ENCODE results near the gene ABHD17C. TPM values are rescaled to one million over a fixed set of nuclear protein-coding genes. Genes with fewer than 3 reads are reported as not detected.

ABHD17C gene
- total and polyA plus RNA-seq, 2 donors (not counting 3 experiments of a cell fraction or from before 2014, with no cell fraction given): 5.9 to 10.9 TPM

- no peak overlapping the region for H2AFZ ChIP-seq (ENCODE audit: low read depth, low read length)
- no peaks in the 10 kb centered on the region for H3K79me2 ChIP-seq (ENCODE audit: control insufficient read depth, insufficient read depth, low read length)
- H3K27me3 ChIP-seq (ENCODE audit: control insufficient read depth in 2 of 2, insufficient read depth in 2 of 2, low read length in 2 of 2): peaks cover 17 to 21% of the 10 kb centered on the region in 2 experiments
- H3K27ac ChIP-seq (ENCODE audit: insufficient read depth, low read depth, low read length): no peak overlapping the region
- no peaks in the 10 kb centered on the region for H3K36me3 ChIP-seq (ENCODE audit: control insufficient read depth in 2 of 2, extremely low read depth in 1 of 2, insufficient read depth in 2 of 2, low read length in 2 of 2)
- POLR2A ChIA-PET: no interaction called here
- H3K9ac ChIP-seq (replicated peaks; ENCODE audit: extremely low read depth, insufficient read depth, low read length): no peak overlapping the region
- peak overlapping the region; percentile 49 for H3K4me2 ChIP-seq (ENCODE audit: insufficient read depth, low read length)
- TF ChIP-seq EZH2 (IDR thresholded peaks at IDR 0.05; ENCODE audit: borderline replicate concordance, low read depth, low read length, severe bottlenecking): peak; percentile 81
- TF ChIP-seq FOS (IDR thresholded peaks at IDR 0.05; ENCODE audit: borderline replicate concordance, insufficient read depth, low read length): no peak
- BruUV-seq (replicated peaks): no TSS peak
- H3K4me3 ChIP-seq (replicated peaks in 1 of 3; ENCODE audit: insufficient read depth in 1 of 3, low read depth in 1 of 3, low read length in 3 of 3): peak overlapping the region in 1 of 3 experiments; percentile 22
- DNase-seq (ENCODE audit: low read depth, low spot score): peak; percentile 19
- peaks cover 18% of the 10 kb centered on the region for H3K4me1 ChIP-seq (ENCODE audit: control insufficient read depth, extremely low read depth, insufficient read depth, low read length)
- CTCF ChIA-PET: interaction anchor here (0.7 to 7.5 kb wide), 34 partner anchors 14 to 1399 kb away, joined by 3 to 828 read pairs (median 4); partner anchors contain the start of genes ABHD17C and STARD5
- intact Hi-C loops (cut with micrococcal nuclease) (loop anchor here (1.0 to 5.0 kb wide), 5 partner anchors 120 to 486 kb away; no protein-coding TSS in a partner anchor), dilution Hi-C loops (cut with MboI; ENCODE audit: extremely low pct_ligation_motif_present, low sequenced_read_pairs) (no loop called here)
- no peaks in the 10 kb centered on the region for H3K9me3 ChIP-seq (replicated peaks; ENCODE audit: control insufficient read depth, insufficient read depth, low read length)
- H4K20me1 ChIP-seq (replicated peaks; ENCODE audit: control insufficient read depth, extremely low read depth, insufficient read depth, low read length): no peaks in the 10 kb centered on the region
- H3K9me1 ChIP-seq (replicated peaks; ENCODE audit: control insufficient read depth, extremely low read depth, insufficient read depth, low read length): no peaks in the 10 kb centered on the region
- no peak for FAIRE-seq
These were observed 84.7 kb downstream of the ABHD17C start for GRCh38 chr15:80779658-80780415.

GRCh38 chr15:80780416-80781221 is 85.5 kb downstream of the ABHD17C start:
- H3K27me3 ChIP-seq (ENCODE audit: control insufficient read depth in 2 of 2, insufficient read depth in 2 of 2, low read length in 2 of 2): peaks cover 17 to 22% of the 10 kb centered on the region in 2 experiments
- ChIA-PET POLR2A (no interaction called here), CTCF (interaction anchor here (1.0 to 7.5 kb wide), 11 partner anchors 79 to 486 kb away, joined by 3 to 828 read pairs (median 18); partner anchors contain the start of gene ABHD17C)
- no peak overlapping the region for H3K27ac ChIP-seq (ENCODE audit: insufficient read depth, low read depth, low read length)
- DNase-seq (ENCODE audit: low read depth, low spot score): peak; percentile 42
- TF ChIP-seq POLR2A (IDR thresholded peaks at IDR 0.05; ENCODE audit: low read depth, low read length) (no peak), MAX (IDR thresholded peaks at IDR 0.05; ENCODE audit: insufficient read depth, insufficient read length) (no peak), GATA2 (IDR thresholded peaks at IDR 0.05; ENCODE audit: insufficient read depth, insufficient read length, low read depth, low read length) (no peak), CTCF (IDR thresholded peaks at IDR 0.05; ENCODE audit: extremely low read depth in 1 of 2, insufficient read depth in 1 of 2, low read depth in 1 of 2, low read length in 2 of 2) (no peak), EZH2 (IDR thresholded peaks at IDR 0.05; ENCODE audit: borderline replicate concordance, low read depth, low read length, severe bottlenecking) (no peak), FOS (IDR thresholded peaks at IDR 0.05; ENCODE audit: borderline replicate concordance, insufficient read depth, low read length) (no peak), JUN (IDR thresholded peaks at IDR 0.05; ENCODE audit: borderline replicate concordance, insufficient read depth, insufficient read length, low read depth) (no peak), MYC (IDR thresholded peaks at IDR 0.05; ENCODE audit: low read depth, low read length) (no peak), POLR2AphosphoS5 (IDR thresholded peaks at IDR 0.05; ENCODE audit: insufficient read depth, low read depth, low read length) (no peak)
- intact Hi-C loops (cut with micrococcal nuclease): loop anchor here (1.0 kb wide), 1 partner anchor 486 kb away; no protein-coding TSS in a partner anchor
- no TSS peak for BruUV-seq (replicated peaks)
- no peak overlapping the region for H3K4me3 ChIP-seq (replicated peaks in 1 of 3; ENCODE audit: insufficient read depth in 1 of 3, low read depth in 1 of 3, low read length in 3 of 3)
- H3K9ac ChIP-seq (replicated peaks; ENCODE audit: extremely low read depth, insufficient read depth, low read length): no peak overlapping the region
- H4K20me1 ChIP-seq (replicated peaks; ENCODE audit: control insufficient read depth, extremely low read depth, insufficient read depth, low read length): no peaks in the 10 kb centered on the region
- no peaks in the 10 kb centered on the region for H3K9me1 ChIP-seq (replicated peaks; ENCODE audit: control insufficient read depth, extremely low read depth, insufficient read depth, low read length)
- dilution Hi-C loops (cut with MboI; ENCODE audit: extremely low pct_ligation_motif_present, low sequenced_read_pairs): no loop called here
- H3K4me2 ChIP-seq (ENCODE audit: insufficient read depth, low read length): no peak overlapping the region
- H3K36me3 ChIP-seq (ENCODE audit: control insufficient read depth in 2 of 2, extremely low read depth in 1 of 2, insufficient read depth in 2 of 2, low read length in 2 of 2): no peaks in the 10 kb centered on the region
- H3K79me2 ChIP-seq (ENCODE audit: control insufficient read depth, insufficient read depth, low read length): no peaks in the 10 kb centered on the region
- peak; percentile 63 for FAIRE-seq
- H3K9me3 ChIP-seq (replicated peaks; ENCODE audit: control insufficient read depth, insufficient read depth, low read length): no peaks in the 10 kb centered on the region
- peaks cover 18% of the 10 kb centered on the region for H3K4me1 ChIP-seq (ENCODE audit: control insufficient read depth, extremely low read depth, insufficient read depth, low read length)
- H2AFZ ChIP-seq (ENCODE audit: low read depth, low read length): no peak overlapping the region

Data from endothelial cell of umbilical vein (primary cell).